Tibial nerve (tissue), 4 donors: ENCODE data around the gene ARMCX4. TPM values are rescaled to one million over a fixed set of nuclear protein-coding genes. Genes with fewer than 3 reads are reported as not detected.
"Not testable (repeated sequence)": the region's sequence is repeated elsewhere in the genome, so short reads cannot be mapped to it uniquely, and the experiment has no call there.

Source experiments
- DNase-seq, 2 donors: peaks; one replicate each; pipeline ENCODE4 v3.0.0-alpha.2; 2019; ENCODE audit warnings: low spot score in 2 of 2
- H3K27ac ChIP-seq, 4 donors: fragments of 200-600 bp; sonication (generic) in 3 of 4; one replicate each; pipeline ENCODE4 v1.5.1; 2017 to 2019; ENCODE audit warnings: mild to moderate bottlenecking in 1 of 4
- H3K27me3 ChIP-seq, 2 donors: fragments of 200-600 bp; sonication (generic) in 1 of 2; one replicate each; pipeline versions ENCODE4 v1.5.1 to v1.6.0; 2017 to 2019
- H3K36me3 ChIP-seq, 3 donors: fragments of 200-600 bp; sonication (generic); one replicate each; pipeline ENCODE4 v1.5.1; 2018 to 2019
- H3K4me1 ChIP-seq, 4 donors: fragments of 200-600 bp; sonication (generic) in 3 of 4; one replicate each; pipeline ENCODE4 v1.5.1; 2017 to 2019
- H3K4me3 ChIP-seq, 4 donors: fragments of 200-600 bp; sonication (generic) in 3 of 4; one replicate each; pipeline ENCODE4 v1.5.1; 2017 to 2019; ENCODE audit warnings: mild to moderate bottlenecking in 1 of 4, moderate library complexity in 1 of 4
- H3K9me3 ChIP-seq, 4 donors: fragments of 200-600 bp; sonication (generic) in 3 of 4; one replicate each; pipeline ENCODE4 v1.5.1; 2017 to 2019
- CTCF ChIP-seq, 5 experiments: fragments of 200-600 bp in 3 of 5; fragments of 450-650 bp in 2 of 5; sonication (generic) in 3 of 5; IDR thresholded peaks; one replicate each; pipeline ENCODE4 v1.5.1; 2016 to 2019; ENCODE audit warnings: antibody characterized with exemption in 5 of 5, mild to moderate bottlenecking in 3 of 5, moderate library complexity in 2 of 5
- EP300 ChIP-seq, 2 donors: sonication (generic); formaldehyde crosslinking; IDR thresholded peaks; one replicate each; pipeline ENCODE4 v1.6.1; 2017; ENCODE audit warnings: antibody characterized with exemption in 2 of 2, mild to moderate bottlenecking in 1 of 2
- POLR2A ChIP-seq, 2 donors: fragments of 450-650 bp; IDR thresholded peaks; one replicate each; pipeline ENCODE4 v1.6.1; 2017; ENCODE audit warnings: antibody characterized with exemption in 2 of 2, mild to moderate bottlenecking in 2 of 2, moderate library complexity in 2 of 2
- WGBS, 2 donors: methylation state at CpG; one replicate each; pipeline ENCODE4 v1.1.5; 2018; 5-methylcytosine and 5-hydroxymethylcytosine counted together
- total RNA-seq, 4 donors: library from RNA; depleted of rRNA; stranded (reverse); fragments of >200 nt; gene quantifications; one replicate each; pipeline ENCODE4 v1.1.0, GENCODE V29; 2016

ARMCX4 gene
- total RNA-seq, 4 donors from 2014 or later, result 15.9 to 120 (median 18.7) TPM

- Histone ChIP-seq H3K4me3 (no peak overlapping the region), H3K9me3 (no peaks in the 10 kb centered on the region), H3K36me3 (peaks cover 0 to 10% (median 0%) of the 10 kb centered on the region in 3 donors), H3K27ac (no peak overlapping the region), H3K4me1 (no peaks in the 10 kb centered on the region), H3K27me3 (no peaks in the 10 kb centered on the region)
- DNase-seq, result no peak
- WGBS, 2 donors, result 61 to 64% methylated on average over 3 of the region's 3 CpGs
- TF ChIP-seq CTCF (IDR thresholded peaks at IDR 0.05), result no peak
- TF ChIP-seq POLR2A (IDR thresholded peaks at IDR 0.05), result no peak
- TF ChIP-seq EP300 (IDR thresholded peaks at IDR 0.05), result no peak
Observed at GRCh38 chrX:101483705-101484104, 1.6 kb upstream of the ARMCX4 start.

- no peak for DNase-seq
- TF ChIP-seq EP300 (IDR thresholded peaks at IDR 0.05) (no peak), POLR2A (IDR thresholded peaks at IDR 0.05) (no peak), CTCF (IDR thresholded peaks at IDR 0.05) (no peak)
- H3K27ac ChIP-seq, result no peak overlapping the region
- WGBS, 2 donors, result 84 to 85% methylated on average over 4 to 6 of the region's 6 CpGs
- H3K27me3 ChIP-seq, result no peaks in the 10 kb centered on the region
- no peaks in the 10 kb centered on the region for H3K9me3 ChIP-seq
- H3K36me3 ChIP-seq, result peaks cover 0 to 10% (median 0%) of the 10 kb centered on the region in 3 donors
- no peak overlapping the region for H3K4me3 ChIP-seq
- no peaks in the 10 kb centered on the region for H3K4me1 ChIP-seq
Observed at GRCh38 chrX:101484135-101484534, 1.1 kb upstream of the ARMCX4 start.

GRCh38 chrX:101488796-101489195, 3.5 kb downstream of the ARMCX4 start:
- Histone ChIP-seq H3K4me3 (no peak overlapping the region), H3K4me1 (no peaks in the 10 kb centered on the region), H3K36me3 (peaks cover 0 to 10% (median 0%) of the 10 kb centered on the region in 3 donors), H3K27ac (no peak overlapping the region), H3K9me3 (no peaks in the 10 kb centered on the region), H3K27me3 (no peaks in the 10 kb centered on the region)
- DNase-seq, result no peak
- TF ChIP-seq POLR2A (IDR thresholded peaks at IDR 0.05) (no peak), CTCF (IDR thresholded peaks at IDR 0.05) (no peak), EP300 (IDR thresholded peaks at IDR 0.05) (no peak)
- 51 to 88% methylated on average over 1 to 2 of the region's 2 CpGs for WGBS, 2 donors

GRCh38 chrX:101491943-101492342, 6.7 kb downstream of the ARMCX4 start:
- 96 to 100% methylated on average over 2 to 4 of the region's 4 CpGs for WGBS, 2 donors
- no peak for DNase-seq
- TF ChIP-seq EP300 (IDR thresholded peaks at IDR 0.05), result no peak

GRCh38 chrX:101493225-101493624, 8.0 kb downstream of the ARMCX4 start:
- TF ChIP-seq EP300 (IDR thresholded peaks at IDR 0.05) (no peak), POLR2A (IDR thresholded peaks at IDR 0.05) (no peak), CTCF (IDR thresholded peaks at IDR 0.05) (no peak)
- Histone ChIP-seq H3K9me3 (no peaks in the 10 kb centered on the region), H3K27ac (no peak overlapping the region), H3K4me1 (no peaks in the 10 kb centered on the region), H3K36me3 (peaks cover 0 to 4% (median 0%) of the 10 kb centered on the region in 3 donors), H3K27me3 (no peaks in the 10 kb centered on the region), H3K4me3 (no peak overlapping the region)
- 71 to 100% methylated on average over 1 of the region's 1 CpG for WGBS, 2 donors
- no peak for DNase-seq

More at GRCh38 chrX:101491943-101492342, 6.7 kb downstream of the ARMCX4 start:
- Histone ChIP-seq H3K36me3 (peaks cover 0 to 10% (median 0%) of the 10 kb centered on the region in 3 donors), H3K9me3 (no peaks in the 10 kb centered on the region), H3K4me3 (no peak overlapping the region), H3K27ac (no peak overlapping the region), H3K27me3 (no peaks in the 10 kb centered on the region), H3K4me1 (no peaks in the 10 kb centered on the region)

GRCh38 chrX:101502929-101503328, 17.7 kb downstream of the ARMCX4 start:
- WGBS, 2 donors, result 100% methylated on average over 1 of the region's 1 CpG
- DNase-seq, H3K9me3 ChIP-seq, H3K4me1 ChIP-seq, H3K4me3 ChIP-seq, H3K27ac ChIP-seq, H3K27me3 ChIP-seq: not testable (repeated sequence)
- H3K36me3 ChIP-seq, result peaks cover 0 to 35% (median 0%) of the 10 kb centered on the region in 3 donors
